GM18951 (cell line): ENCODE measurements around the gene ZNF892.
"Not testable (repeated sequence)": the region's sequence is repeated elsewhere in the genome, so short reads cannot be mapped to it uniquely, and the experiment has no call there.

ENCODE experiments used
- POLR2A ChIP-seq: IDR thresholded peaks from 4 replicates; pipeline ENCODE4 v1.6.1; 2011; ENCODE audit warnings: mild to moderate bottlenecking; ENCODE audit not compliant: insufficient read length, insufficient read depth; ENCODE audit errors: extremely low read depth
- in situ Hi-C: fragments of 300-500 bp; cut with MboI; formaldehyde crosslinking; loops from one replicate; pipeline ENCODE4 v1.12.0; 2022; ENCODE audit warnings: low sequenced_read_pairs, mixed read lengths, inconsistent platforms; ENCODE audit not compliant: unreplicated experiment

The ZNF892 gene

DNA sequence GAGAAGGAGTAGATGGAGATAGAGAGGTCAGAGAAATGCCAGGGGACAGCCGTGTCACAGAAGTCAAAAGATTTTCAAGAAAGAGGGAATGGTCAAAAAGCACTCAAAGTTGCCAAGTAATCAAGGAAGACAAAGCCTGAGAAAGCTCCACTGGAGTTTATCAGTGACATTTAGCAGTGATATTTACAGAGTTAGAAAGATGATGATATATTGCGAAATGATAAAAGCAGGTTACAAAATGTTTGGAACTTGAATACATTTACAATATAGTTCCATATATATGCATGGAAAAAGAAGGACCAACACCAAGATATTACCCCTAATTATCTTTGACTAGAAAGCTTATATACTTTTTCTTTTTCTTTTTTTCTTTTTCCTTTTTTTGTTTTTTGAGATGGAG, 21.3 kb upstream of the ZNF892 start:
- in situ Hi-C loops: no loop called here
- TF ChIP-seq POLR2A: no peak

DNA sequence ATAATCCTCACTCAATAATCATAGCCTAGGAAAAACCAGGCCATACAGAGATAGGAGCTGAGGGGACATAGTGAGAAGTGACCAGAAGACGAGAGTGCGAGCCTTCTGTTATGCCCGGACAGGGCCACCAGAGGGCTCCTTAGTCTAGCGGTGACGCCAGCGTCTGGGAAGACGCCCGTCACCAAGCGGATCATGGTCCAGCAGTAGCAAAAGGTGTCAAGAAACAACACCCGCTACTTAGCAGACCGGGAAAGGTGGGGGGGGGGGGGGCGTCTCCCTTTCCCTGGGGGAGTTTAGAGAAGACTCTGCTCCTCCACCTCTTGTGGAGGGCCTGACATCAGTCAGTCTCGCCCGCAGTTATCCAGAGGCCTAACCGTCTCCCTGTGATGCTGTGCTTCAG, 14.4 kb upstream of the ZNF892 start:
- in situ Hi-C loops: not testable (repeated sequence)

DNA sequence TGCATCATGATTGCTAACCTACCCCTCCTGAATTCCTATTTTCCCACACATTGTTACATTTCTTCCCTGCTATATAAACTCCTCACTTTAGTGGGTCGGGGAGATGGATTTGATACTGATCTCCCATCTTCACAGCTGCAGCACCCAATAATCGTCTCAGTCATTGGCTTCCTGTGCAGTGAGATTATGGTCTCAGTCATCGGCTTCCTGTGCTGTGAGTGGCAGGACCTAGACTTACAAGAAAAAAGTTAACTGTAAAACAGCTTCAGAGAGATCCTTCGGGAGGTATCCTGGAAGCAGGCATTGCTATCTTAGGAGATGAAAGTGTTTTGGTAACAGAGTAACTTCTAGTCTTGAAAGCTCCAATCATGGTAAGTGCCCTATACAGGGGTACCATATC, 3.4 kb upstream of the ZNF892 start:
- in situ Hi-C loops: no loop called here
- no peak for TF ChIP-seq POLR2A

DNA sequence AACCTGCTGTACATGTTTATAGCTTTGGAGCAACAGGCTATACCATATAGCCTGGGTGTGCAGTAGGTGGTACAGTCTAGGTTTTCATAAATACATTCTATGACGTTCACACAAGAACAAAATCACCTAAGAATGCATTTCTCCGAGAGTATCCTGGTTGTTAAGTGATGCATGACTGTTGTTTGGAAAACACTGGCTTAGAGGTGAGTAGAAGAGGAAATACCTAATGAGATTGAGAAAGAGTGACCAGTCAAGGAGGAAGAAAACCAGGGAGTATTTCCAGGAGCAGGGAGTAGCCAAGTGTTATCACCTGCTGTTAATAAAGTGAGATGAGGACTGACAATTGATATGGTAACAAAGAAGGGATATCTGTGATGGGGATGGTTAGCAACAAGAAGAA, 2.9 kb upstream of the ZNF892 start:
- TF ChIP-seq POLR2A: no peak
- in situ Hi-C loops: no loop called here

DNA sequence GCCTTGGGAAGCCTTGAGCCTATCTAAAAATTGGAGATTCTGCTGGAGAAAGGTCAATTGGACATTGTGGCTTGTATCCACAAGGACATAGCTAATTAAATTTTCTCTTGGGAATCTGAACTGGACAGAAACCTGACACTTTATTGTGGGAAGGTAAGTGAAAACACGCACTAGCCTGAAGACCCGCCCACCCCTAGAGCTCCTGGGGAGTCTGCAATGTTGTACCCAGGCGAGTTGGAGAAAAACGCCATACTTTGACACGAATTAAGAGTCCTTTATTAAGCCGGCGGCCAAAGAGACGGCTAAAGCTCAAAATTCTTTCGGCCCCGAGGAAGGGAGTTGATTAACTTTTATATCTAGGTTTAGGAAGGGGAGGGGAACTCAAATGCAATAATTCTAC, 1.2 kb upstream of the ZNF892 start:
- in situ Hi-C loops: no loop called here
- TF ChIP-seq POLR2A: no peak

DNA sequence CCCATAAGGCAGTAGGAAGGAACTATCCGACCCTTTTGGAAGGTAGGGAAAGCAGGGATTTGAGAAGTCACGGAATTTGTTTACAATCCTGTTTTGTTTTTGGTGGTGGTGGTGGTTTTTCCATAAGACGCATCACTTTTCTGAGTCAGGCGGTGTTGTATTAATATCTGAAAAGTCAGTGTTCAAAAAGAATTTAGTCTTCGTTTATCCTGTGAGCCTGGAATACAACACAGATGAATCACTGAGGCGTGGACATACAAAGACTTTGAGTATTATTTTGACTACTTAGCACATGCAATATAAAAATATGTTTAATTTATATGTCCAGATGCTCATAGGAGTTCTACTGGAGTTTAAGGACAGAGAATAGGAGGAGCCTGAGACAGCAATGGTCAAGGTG, 785 bp downstream of the ZNF892 start:
- TF ChIP-seq POLR2A: no peak
- in situ Hi-C loops: no loop called here

DNA sequence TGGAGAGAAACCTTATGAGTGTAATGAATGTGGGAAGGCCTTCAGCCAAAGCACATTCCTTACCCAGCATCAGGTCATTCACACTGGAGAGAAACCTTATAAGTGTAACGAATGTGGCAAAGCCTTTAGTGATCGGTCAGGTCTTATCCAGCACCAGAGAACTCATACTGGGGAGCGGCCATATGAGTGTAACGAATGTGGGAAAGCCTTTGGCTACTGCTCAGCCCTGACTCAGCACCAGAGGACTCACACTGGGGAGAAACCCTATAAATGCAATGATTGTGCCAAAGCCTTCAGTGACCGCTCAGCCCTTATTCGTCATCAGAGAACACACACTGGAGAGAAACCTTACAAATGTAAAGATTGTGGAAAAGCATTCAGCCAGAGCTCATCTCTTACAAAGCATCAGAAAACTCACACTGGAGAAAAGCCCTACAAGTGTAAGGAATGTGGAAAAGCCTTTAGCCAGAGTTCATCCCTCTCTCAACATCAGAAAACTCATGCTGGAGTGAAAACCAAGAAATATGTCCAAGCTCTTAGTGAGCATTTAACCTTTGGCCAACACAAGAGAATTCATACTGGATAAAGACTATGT, 7.8 kb downstream of the ZNF892 start:
- TF ChIP-seq POLR2A: no peak
- in situ Hi-C loops: no loop called here

DNA sequence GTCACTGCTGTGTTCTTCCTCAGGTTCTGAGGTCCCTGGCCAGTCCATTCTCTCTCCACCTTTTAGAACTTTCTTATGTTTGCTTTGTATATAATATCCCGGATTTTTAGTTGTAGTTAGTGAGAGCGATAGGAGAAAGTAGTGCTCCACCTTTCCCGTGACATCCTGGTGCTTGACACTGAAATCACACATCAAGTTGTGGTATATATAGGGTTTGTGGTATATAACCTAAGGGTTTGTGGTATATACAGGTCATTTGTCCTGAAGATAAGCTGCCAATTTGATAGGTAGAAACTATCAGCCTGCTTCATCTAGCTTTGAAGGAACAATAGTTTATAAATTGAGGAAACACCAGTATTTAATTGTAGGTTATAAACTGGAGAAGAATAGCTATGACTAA, 13.1 kb downstream of the ZNF892 start:
- in situ Hi-C loops: no loop called here
- TF ChIP-seq POLR2A: no peak

DNA sequence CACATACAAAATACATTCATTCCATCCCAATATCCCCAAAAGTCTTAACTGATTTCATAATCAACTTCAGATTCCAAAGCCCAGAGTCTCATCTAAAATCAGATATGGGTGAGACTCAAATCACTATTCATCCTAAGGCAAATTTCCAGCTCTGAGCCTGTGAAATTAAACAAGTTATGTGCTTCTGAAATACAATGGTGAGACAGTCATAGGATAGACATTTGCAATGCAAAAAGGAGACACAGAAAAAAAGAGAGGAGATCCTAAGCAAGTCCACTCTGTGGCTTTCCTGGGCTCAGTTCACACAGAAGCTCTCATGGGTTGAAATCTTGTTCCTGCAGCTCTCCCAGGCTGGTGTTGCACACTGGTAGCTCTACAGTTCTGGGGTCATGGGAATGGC, 18.3 kb downstream of the ZNF892 start:
- no peak for TF ChIP-seq POLR2A
- in situ Hi-C loops: no loop called here

DNA sequence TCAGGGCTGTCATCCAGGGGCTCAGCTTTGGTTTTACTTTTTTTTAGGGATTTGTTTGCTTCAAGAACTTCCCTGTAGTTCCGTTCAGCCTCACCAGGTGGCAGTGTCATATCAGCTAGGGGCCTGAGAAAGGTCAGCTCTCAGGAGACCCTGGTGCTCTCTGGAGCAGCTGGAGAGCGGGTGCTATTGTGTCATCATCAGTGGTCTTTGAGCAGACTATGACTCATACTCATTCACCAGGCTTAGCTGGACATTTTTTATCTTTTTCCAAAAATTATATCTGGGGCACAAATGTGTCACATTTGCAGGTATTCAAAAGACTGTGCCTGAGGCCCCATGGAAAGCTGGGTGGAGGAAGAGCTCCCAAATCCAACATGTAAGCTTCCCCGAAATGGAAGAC, 24.4 kb downstream of the ZNF892 start:
- in situ Hi-C loops: no loop called here
- no peak for TF ChIP-seq POLR2A

DNA sequence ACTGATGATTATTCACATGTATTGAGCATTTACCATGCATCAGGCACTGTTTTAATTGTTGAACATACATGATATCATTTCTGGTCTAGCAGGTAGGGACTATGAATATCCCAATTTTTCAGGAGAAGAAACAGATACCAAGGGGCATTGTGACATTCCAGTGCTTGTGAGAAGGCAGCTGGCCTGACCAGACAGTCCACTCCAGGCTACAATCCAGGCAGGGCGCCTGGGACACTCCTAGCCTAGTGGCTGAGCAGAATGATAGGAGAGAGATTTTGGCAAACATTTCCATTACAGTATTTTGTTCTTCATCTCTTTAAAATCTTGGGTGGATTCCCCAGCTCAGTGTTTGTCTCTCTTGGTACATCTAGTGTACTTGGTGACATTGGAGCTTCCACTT, 24.9 kb downstream of the ZNF892 start:
- in situ Hi-C loops: no loop called here
- TF ChIP-seq POLR2A: no peak

DNA sequence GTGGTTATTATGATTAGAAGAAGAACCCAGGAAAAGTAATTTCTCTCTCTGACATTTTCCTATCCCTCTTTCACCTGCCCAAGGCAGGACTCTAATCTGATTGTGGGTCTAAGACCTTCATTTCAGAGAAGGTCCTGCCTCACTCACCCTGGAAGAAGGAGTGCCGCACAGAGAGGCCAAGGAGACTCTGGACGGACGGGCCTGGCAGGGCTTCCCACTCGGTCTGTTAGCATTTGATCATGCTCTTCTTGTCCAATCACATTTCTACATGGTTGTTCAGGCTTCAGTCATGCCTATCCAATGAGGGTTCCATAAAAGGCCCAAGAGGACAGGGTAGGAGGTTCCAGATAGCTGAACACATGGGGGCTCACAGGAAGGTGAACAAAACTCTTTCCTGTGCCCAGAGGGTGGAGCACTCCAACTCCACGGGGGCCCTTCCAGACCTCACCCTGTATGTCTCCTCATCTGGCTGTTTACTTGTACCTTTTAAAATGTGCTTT, 27.0 kb downstream of the ZNF892 start:
- in situ Hi-C loops: no loop called here

DNA sequence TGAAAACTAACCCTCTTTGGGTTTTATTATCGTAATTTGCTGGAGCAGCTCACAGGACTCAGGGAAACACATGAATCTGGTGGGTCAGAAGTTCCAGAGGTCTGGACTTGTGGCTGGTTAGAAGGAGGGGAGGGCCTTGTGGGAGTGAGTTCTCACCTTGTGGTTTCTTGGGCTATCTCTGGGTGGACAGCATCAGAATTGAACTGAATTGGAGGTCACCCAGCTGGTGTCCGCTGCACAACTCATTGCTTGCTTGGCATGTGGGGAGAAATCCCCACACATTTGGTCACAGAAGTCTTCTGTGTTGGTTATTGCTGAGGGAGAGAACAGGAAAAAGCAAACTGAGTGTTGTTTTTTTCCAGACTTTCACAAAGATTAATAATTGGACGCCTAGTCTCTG, 27.5 kb downstream of the ZNF892 start:
- in situ Hi-C loops: no loop called here
- TF ChIP-seq POLR2A: no peak

More for the DNA sequence above, 27.0 kb downstream of the ZNF892 start:
- no peak for TF ChIP-seq POLR2A

DNA sequence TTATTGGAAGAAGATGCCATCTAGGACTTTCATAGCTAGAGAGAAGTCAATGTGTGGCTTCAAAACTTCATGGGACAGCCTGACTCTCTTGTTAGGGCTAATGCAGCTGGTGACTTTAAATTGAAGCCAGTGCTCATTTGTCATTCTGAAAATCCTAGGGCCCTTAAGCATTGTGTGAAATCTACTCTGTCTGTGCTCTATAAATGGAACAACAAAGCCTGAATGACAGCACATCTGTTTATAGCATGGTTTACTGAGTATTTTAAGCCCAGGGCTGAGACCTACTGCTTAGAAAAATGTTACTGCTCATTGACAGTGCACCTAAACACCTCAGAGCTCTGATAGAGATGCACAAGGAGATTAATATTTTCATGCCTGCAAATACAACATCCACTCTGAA, 30.8 kb downstream of the ZNF892 start:
- TF ChIP-seq POLR2A: no peak

DNA sequence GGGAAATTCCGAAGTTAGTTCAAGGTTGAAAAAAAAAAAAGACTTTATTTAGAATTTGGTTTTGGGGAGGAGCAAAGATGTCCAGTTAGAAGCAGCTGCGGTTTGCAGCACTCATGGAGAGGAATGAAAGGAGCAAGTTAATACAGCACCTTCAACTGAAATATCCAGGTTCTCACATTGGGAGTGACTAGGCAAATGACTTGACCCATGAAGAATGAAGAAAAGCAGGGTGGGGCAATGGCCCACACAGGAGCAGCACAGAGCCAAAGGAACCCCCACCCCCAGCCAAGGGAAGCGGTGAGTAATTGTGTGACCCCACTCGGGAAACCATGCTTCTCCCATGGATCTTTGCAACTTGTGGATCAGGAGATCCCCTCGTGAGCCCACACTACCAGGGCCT, 32.8 kb downstream of the ZNF892 start:
- in situ Hi-C loops: no loop called here
- no peak for TF ChIP-seq POLR2A

More for the DNA sequence above, 30.8 kb downstream of the ZNF892 start:
- in situ Hi-C loops: no loop called here
